Endodermal cell (in vitro differentiated cells): ENCODE measurements around the gene BOK. TPM values are rescaled to one million over a fixed set of nuclear protein-coding genes. Genes with fewer than 3 reads are reported as not detected.
A peak's percentile ranks its signal among the peaks of the same experiment; 100 is the strongest.

Experiments
- DNase-seq: peaks from one replicate; pipeline ENCODE4 v3.0.0-alpha.2; 2017
- H3K27ac ChIP-seq: 2 replicates; pipeline ENCODE4 v1.5.1; 2013; ENCODE audit warnings: mild to moderate bottlenecking, low read depth, low read length, moderate library complexity
- H3K27me3 ChIP-seq: 2 replicates; pipeline ENCODE4 v1.6.1; 2013; ENCODE audit warnings: mild to moderate bottlenecking, low read length, moderate library complexity; ENCODE audit not compliant: insufficient read depth, control insufficient read depth, poor library complexity, severe bottlenecking
- H3K36me3 ChIP-seq: 2 replicates; pipeline ENCODE4 v1.7.0; 2013; ENCODE audit warnings: mild to moderate bottlenecking, low read length, moderate library complexity; ENCODE audit not compliant: control insufficient read depth, insufficient read depth
- H3K4me1 ChIP-seq: one replicate; pipeline ENCODE4 v1.7.0; 2013; ENCODE audit warnings: low read length; ENCODE audit not compliant: control insufficient read depth, insufficient read depth
- H3K4me3 ChIP-seq: 2 replicates; pipeline ENCODE4 v1.5.1; 2013; ENCODE audit warnings: mild to moderate bottlenecking, low read length, moderate library complexity
- H3K9ac ChIP-seq: 2 replicates; pipeline ENCODE4 v1.6.1; 2013; ENCODE audit warnings: mild to moderate bottlenecking, low read length, moderate library complexity; ENCODE audit not compliant: poor library complexity, severe bottlenecking; ENCODE audit errors: extremely low read depth
- H3K9me3 ChIP-seq: 2 replicates; pipeline ENCODE4 v1.6.1; 2013; ENCODE audit warnings: mild to moderate bottlenecking, low read length, moderate library complexity; ENCODE audit not compliant: control insufficient read depth
- H3K27ac Mint-ChIP-seq: 2 replicates; pipeline ENCODE4 v1.8.0; 2020; ENCODE audit warnings: mixed read lengths
- H3K27me3 Mint-ChIP-seq: 2 replicates; pipeline ENCODE4 v1.8.0; 2021; ENCODE audit warnings: mild to moderate bottlenecking, mixed read lengths; ENCODE audit not compliant: insufficient read depth
- H3K36me3 Mint-ChIP-seq: 2 replicates; pipeline ENCODE4 v1.8.0; 2020; ENCODE audit warnings: low read depth, mixed read lengths
- H3K4me1 Mint-ChIP-seq: 2 replicates; pipeline ENCODE4 v1.8.0; 2020; ENCODE audit warnings: mixed read lengths
- H3K4me3 Mint-ChIP-seq: 2 replicates; pipeline ENCODE4 v1.8.0; 2020; ENCODE audit warnings: mild to moderate bottlenecking, moderate library complexity, mixed read lengths
- H3K9me3 Mint-ChIP-seq: 2 replicates; pipeline ENCODE4 v1.8.0; 2020; ENCODE audit warnings: mild to moderate bottlenecking, mixed read lengths
- CTCF ChIP-seq: fragments of 200-600 bp; sonication (generic); conservative IDR thresholded peaks from 2 replicates; pipeline ENCODE4 v1.5.0; 2021; ENCODE audit warnings: antibody characterized with exemption, mild to moderate bottlenecking
- WGBS, 2 experiments: methylation state at CpG; one replicate each; pipeline versions ENCODE4 v1.1.5 to v1.1.7; 2013; ENCODE audit warnings: missing lambda C conversion rate in 2 of 2, mixed read lengths in 1 of 2; ENCODE audit not compliant: insufficient coverage in 1 of 2, insufficient read length in 1 of 2; 5-methylcytosine and 5-hydroxymethylcytosine counted together
- total RNA-seq, 2 donors: library from RNA; stranded (reverse); fragmentation: NEBNext Ultra II Directional in 1 of 2; extraction: Animal tissue kit (Norgen Biotek cat#: 25700) in 1 of 2; gene quantifications; 2 replicates in 1 of 2; 3 replicates in 1 of 2; pipeline ENCODE4 v1.2.1, GENCODE V29; 2021

BOK gene
- total RNA-seq, 2 donors from 2014 or later = 23.4 to 24.5 TPM

- H3K4me3 Mint-ChIP-seq = peak overlapping the region; percentile 45
- no peaks in the 10 kb centered on the region for H3K9me3 Mint-ChIP-seq
- no peaks in the 10 kb centered on the region for H3K36me3 ChIP-seq
- 83 to 88% methylated on average over 9 to 10 of the region's 10 CpGs for WGBS, 2 experiments
- H3K4me1 Mint-ChIP-seq = peaks cover 3% of the 10 kb centered on the region
- no peak for TF ChIP-seq CTCF
- H3K27ac ChIP-seq = no peak overlapping the region
- H3K27ac Mint-ChIP-seq = peak overlapping the region; percentile 53
- no peak overlapping the region for H3K4me3 ChIP-seq
- H3K4me1 ChIP-seq = no peaks in the 10 kb centered on the region
- no peaks in the 10 kb centered on the region for H3K9me3 ChIP-seq
- peaks cover 33% of the 10 kb centered on the region for H3K27me3 ChIP-seq
- no peak for DNase-seq
- no peaks in the 10 kb centered on the region for H3K36me3 Mint-ChIP-seq
- H3K9ac ChIP-seq = no peak overlapping the region
- H3K27me3 Mint-ChIP-seq = peaks cover 47% of the 10 kb centered on the region
These were observed 18.2 kb upstream of the BOK start for GRCh38 chr2:241540401-241540770.

- Mint-ChIP-seq H3K4me1 (peaks cover 3% of the 10 kb centered on the region), H3K36me3 (no peaks in the 10 kb centered on the region), H3K27me3 (peaks cover 47% of the 10 kb centered on the region), H3K27ac (peak overlapping the region; percentile 53), H3K4me3 (peak overlapping the region; percentile 45), H3K9me3 (no peaks in the 10 kb centered on the region)
- 27 to 63% methylated on average over 14 to 67 of the region's 68 CpGs for WGBS, 2 experiments
- Histone ChIP-seq H3K27me3 (peaks cover 33% of the 10 kb centered on the region), H3K9me3 (no peaks in the 10 kb centered on the region), H3K4me3 (no peak overlapping the region), H3K9ac (no peak overlapping the region), H3K36me3 (no peaks in the 10 kb centered on the region), H3K27ac (no peak overlapping the region), H3K4me1 (no peaks in the 10 kb centered on the region)
- peak; percentile 97 for DNase-seq
- no peak for TF ChIP-seq CTCF
These were observed 17.6 kb upstream of the BOK start for GRCh38 chr2:241540771-241541561.

- Mint-ChIP-seq H3K27ac (no peak overlapping the region), H3K9me3 (no peaks in the 10 kb centered on the region), H3K36me3 (no peaks in the 10 kb centered on the region), H3K27me3 (peaks cover 47% of the 10 kb centered on the region), H3K4me3 (no peak overlapping the region), H3K4me1 (peaks cover 3% of the 10 kb centered on the region)
- peaks cover 1% of the 10 kb centered on the region for H3K4me1 ChIP-seq
- H3K27ac ChIP-seq = no peak overlapping the region
- no peaks in the 10 kb centered on the region for H3K9me3 ChIP-seq
- H3K27me3 ChIP-seq = peaks cover 33% of the 10 kb centered on the region
- no peak overlapping the region for H3K4me3 ChIP-seq
- H3K9ac ChIP-seq = no peak overlapping the region
- 34 to 36% methylated on average over 22 to 62 of the region's 62 CpGs for WGBS, 2 experiments
- H3K36me3 ChIP-seq = no peaks in the 10 kb centered on the region
- peak; percentile 63 for DNase-seq
- no peak for TF ChIP-seq CTCF
These were observed 16.8 kb upstream of the BOK start for GRCh38 chr2:241541564-241542277.
